GM19324 (cell line): Measurements from ENCODE around the gene TIMM44.
"Not testable (repeated sequence)": the region's sequence is repeated elsewhere in the genome, so short reads cannot be mapped to it uniquely, and the experiment has no call there.

ENCODE experiments used
- ATAC-seq: cut with Tn5 transposase; IDR thresholded peaks from one replicate; pipeline ENCODE4 v1.9.1; 2021; ENCODE audit warnings: mild to moderate bottlenecking, moderate library complexity; ENCODE audit not compliant: unreplicated experiment, low FRiP score

The TIMM44 gene

DNA sequence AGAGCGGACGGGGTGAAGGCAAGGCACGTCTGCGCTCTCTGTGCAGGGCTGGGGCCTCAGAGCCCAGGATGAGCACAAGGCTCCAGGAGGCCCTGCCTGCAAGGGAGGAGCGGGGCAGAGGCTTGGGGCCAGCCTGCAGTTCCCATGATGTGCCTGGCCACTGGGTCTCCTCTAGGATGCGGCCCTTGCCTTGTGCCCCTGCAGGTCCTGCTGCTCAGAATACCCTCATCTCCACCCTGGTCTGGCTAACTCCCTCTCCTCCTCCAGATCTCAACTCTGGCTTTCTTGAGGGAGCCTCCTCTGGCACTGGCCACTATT is 34.2 kb upstream of the TIMM44 start:
- no peak for ATAC-seq

DNA sequence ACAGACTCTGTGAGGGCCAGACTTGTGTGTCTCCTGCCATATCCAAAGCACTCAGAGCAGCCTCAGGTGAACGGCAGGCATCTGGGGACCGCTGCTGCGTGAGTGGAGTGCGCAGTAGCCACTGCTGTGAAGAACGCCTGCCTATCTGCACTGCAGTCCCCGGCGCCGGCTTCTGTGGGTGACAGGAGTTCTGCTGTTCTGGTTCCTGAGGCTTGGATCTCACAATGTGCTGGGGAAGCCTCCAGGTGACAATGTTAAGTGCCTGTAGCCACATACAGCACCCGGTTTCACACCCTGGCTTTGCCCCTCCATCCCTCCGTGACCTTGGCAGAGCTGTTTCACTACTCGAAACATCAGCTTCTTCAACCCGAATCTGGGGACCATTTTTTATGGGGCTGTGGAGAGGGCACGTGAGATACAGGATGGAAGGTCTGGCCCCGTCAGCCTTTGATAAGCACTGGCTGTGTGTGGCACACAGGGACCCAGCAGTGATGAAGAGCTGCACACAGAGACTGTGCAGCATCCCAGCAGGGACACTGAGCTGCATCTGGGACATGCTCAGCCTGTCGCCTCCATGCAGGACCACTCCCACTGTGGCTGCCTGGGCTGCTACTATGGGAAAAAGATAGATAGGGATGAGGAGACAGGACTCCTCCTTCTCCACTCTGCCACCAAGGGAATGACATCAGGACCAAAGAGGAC is 33.7 kb upstream of the TIMM44 start:
- ATAC-seq = no peak

DNA sequence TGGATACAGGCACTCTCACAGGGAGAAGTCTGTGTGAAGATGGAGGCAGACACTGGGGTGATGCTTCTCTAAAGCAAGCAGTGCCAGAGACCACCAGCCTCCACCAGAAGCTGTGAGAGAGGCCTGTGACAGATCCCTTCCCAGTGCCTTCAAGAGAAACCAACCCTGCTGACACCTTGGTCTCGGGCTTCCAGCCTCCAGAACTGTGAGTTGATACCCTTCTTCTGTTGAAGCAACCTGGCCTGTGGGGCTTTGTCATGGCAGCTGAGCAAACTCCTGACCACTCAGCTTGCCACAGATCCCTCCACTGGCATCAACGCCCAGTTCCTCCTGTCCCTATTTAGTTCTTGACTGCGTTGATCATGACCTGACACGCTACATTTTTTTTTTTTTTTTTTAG is 33.0 kb upstream of the TIMM44 start:
- ATAC-seq = no peak

DNA sequence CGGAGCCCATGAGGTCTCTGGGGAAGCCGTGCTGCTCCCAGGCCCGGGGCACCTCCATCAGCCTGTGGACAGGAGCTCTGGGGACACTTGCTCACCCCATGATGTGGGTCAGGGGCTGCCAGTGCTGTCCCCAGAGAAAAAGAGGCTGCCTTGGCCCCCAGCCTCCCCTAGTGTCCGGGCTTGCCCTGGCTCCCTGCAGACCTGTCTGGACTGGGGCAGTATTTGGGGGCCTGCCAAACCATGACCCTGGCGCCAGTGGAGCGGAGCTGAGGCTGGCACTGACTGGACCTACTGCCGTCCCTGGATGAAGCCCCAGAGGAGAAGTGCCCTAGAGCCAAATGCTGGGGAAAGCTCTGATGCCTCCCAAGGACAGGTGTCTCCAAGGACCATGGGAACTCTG is 31.6 kb upstream of the TIMM44 start:
- ATAC-seq = no peak

DNA sequence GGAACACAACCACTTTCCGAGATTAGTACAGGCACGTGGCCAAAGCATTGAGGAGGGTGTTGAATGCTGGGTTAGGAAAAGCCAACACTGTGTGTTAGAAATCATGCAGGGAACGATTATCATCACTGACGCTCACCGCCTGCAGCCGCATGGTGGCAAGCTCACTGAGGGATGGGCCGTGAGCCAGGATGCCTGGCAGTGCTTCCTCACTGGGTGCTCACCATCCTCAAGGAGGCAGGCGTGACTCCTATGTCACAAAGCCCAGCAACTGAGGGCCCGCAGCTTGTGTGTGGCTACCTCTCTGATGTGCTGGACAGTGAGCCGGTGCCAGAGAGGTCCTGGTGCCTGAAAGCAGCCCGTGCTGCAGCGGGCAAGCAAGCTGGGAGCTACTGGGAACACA is 30.4 kb upstream of the TIMM44 start:
- ATAC-seq = no peak

DNA sequence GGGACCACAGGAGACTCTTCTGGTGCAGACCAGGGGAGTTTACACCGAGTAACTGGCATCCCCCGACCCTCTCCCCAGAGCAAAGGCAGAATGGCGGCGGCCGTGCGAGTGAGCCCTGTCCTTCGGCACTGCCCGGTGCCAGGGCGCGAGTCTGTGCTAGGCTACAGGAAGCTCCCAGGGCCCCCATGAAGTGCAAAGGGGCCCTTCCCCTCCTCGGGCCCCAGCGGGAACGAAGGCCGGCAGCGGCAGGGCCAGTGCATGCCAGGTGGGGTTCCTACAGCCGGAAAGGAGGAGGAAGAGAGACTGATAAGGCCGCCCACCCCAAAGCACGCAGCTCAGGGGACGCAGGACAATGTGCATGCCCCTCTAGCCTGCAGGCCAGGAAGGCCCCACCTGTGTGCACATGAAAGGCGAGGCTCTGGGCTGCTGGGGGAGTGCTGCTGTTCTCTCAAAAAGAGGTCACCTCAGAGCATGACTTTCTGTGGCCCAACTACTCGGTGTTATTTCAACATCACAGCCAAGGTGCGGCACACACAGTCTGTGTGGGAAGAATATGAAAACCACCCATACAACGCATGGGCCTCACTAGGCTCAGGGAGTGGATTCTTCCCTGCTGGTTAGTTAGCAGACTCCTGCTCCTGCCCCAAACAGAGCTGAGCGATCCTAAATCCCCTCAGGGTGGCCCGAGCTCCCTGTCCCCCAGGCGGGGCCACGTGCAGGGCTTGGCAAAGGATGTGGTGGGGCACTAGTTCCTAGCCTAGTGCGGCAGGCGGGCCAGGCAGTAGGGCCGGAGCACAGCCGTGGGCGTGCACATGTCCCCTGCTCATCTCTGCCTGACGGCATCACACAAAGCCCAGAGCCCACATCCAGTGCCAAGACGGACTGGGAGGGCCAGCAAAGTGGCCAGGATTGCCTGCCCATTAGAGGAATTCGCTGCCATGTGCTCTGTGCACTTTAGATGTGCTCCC is 28.4 kb upstream of the TIMM44 start:
- ATAC-seq = no peak

DNA sequence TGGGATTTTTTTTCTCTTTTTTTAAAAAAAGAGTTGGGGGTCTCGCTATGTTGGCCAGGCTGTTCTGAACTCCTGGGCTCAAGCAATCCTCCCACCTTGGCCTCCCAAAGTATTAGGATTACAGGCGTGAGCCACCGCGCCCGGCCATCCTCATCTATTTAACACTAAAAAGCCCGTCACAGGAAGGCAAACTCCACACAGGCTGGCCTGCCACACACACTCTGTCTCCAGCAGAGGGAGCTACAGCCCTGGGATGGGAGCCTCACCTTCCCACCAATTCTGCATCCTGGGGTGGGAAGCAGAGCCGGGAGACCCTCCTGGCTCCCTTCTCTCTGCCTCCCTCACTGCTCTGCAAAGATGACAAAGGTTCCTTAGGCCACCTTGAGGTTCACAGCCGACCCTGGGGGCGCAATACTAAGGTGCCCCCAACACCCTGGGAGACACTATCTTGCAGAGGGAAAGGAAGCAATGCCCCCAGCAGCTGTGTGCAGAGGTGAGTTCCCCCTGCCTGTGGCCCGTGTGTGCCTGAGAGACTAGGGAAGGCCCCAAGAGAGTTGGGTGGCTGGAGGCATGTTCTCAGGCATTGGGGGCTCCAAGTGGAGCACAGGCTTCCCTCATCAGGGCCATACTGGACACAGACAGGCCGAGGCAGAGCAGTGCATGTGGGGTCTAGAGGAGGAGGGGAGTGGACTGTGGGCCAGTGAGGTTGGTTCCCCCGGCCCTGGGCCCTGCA is 27.4 kb upstream of the TIMM44 start:
- ATAC-seq = no peak

DNA sequence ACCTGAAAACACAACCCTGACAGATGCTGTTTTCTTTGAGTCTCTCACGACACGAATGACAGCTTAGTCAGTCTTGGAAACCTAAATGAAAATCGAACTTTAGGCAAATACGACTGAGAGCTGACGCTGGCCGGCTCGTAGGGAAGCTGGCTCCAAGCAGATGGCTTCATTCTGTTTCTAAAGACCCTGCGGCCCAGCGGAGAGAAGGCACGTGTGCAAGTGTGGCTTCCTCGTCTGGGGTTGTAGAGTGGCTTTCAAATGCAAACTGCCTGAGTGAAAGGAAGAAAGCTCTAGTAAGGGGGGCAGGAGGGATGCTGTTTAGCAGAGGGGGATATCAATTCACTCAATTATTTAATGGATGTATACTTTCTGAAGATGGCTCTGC is 26.1 kb upstream of the TIMM44 start:
- no peak for ATAC-seq

DNA sequence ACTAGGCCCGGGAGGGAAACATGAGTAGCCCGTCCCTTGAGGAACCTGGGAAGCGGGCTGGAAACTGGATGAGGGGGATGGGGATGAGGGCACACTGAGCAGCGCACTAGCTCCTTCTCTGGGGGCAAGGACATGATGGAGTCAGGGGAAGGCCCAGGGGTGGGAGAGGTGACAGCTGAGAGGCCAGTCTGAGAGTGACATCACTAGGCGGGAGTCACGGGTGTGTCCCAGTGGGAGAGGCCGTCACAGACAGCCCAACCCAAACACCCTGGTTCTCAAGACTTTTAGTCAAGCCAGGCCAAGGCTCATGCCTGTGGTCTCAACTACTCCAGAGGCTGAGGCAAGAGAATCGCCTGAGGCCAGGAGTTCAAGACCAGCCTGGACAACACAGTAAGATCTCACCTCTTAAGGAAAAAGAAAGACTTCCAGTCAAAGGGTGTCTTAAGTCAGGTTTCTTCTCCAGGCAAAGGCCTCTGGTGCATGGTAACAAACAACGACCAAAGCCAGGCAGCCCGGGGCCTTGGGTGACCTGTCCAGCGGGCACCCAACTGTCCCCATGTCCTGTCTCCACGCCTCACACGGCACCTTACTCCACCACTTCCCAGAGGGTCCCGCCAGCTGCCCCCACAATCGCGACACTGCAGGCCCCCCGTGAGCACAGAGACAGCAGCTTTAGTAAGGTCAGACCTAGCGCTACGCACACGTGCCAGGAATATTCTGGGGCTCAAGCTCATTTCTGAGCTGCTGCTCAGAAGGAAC is 25.5 kb upstream of the TIMM44 start:
- ATAC-seq = no peak

DNA sequence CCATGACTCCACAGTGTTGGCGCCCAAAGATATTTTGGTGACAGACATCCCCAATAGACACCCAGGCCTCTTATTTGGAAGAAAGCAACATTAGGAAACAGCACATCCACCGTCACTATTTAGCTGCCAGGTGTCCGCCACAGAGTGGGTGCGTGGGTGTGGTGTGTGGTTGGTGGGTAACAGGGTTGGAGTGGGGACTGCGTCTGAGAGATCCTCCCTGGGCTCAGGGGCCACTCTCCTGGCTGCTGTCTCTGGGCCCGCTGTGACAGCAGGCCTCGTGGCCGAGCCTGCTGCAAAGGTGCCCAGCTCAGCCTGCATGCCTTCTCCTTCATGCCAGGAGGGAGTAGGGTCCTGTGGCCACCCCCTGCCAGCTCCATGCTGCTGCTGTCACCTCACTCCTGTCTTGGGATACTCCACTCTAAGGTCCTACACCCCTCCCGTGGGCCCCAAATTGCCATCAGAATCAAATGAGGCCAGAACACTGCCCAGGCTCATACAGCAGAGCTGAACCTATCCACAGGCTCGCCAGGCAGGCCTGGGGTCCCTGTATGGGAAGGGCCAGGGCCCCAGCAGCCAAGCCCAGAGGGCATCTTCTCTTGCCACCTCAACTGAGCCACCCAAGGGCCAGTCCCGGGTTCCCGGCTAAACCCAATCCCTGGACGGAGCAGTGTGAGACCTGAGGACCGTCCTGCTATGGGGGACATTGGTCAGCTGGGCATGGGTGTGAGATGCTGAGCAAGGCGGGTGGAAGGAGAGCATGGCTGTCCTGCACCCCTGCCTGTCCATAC is 24.7 kb upstream of the TIMM44 start:
- no peak for ATAC-seq

DNA sequence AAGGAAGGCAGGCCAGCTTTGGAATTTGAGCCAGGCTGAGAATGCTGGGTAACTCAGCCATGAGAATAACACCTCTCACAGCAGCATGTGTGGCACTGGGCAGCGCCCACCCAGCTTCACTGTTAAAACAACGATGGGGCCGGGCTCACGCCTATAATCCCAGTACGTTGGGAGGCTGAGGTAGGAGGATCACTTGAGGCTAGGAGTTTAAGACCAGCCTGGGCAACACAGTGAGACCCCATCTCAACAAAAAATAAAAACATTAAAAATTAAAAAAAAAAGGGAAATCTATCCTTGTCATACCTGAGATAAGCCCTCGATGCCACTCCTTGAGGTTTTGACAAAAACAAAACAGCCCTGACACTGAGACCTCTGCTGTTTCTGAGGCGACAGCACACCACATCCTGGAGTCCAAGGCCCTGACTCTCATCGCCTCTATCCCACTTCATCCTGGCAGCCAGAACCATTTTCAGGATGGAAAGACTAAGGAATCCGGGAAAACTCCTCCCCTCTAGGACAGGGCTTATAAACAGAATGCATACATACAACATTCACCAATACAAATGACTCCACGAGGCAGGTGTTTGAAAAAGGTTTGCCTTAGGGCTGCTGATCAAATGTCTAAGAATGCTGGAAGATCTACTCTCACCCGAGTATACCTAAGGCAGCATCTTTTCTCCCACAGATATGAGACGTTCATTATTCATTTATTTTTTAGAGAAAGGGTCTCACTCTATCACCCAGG is 22.6 kb upstream of the TIMM44 start:
- ATAC-seq = no peak

DNA sequence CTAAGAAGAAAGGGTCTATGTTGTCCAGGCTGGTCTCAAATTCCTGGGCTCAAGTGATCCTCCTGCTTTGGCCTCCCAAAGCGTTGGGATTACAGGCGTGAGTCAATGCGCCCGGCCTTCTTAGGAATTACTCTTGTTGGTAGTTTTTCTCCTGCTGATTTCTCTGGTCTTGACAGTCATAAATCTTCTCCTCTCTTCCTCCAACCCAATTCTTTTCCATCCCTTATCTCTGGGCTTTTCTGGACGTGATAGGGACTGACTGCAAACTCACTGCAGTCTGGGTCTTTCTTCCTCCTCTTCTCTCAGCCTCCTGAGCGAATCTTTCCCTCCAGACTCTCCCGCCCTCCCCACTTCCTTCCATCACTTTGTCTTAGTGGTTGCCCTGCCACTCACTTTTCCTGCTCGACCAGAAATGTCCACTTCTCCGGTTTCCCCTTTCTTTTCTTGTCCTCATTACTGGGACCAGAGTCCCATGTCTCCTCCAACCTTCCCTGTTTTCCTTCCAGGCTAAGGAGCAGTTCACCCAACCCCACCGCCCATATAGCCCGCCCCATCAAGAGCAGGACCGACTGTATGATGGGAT is 21.9 kb upstream of the TIMM44 start:
- ATAC-seq = no peak

DNA sequence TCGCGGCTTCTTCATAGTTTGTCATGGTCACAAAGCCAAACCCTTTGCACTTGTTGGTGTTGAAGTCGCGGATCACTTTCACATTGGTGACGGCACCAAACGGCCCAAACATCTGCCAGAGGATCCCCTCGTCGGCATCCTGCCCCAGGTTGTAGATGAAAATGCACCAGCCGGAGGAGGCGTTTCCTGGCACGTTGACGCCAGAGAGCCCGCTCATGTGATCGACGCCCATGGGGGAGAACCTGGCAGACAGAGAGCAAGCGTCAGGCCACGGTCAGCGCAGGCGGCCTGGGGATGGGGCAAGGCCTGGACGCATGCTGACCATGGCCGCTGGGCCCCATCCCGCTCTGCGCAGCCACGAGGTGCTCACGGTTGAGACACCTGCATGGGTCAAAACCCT is 20.1 kb upstream of the TIMM44 start:
- no peak for ATAC-seq

DNA sequence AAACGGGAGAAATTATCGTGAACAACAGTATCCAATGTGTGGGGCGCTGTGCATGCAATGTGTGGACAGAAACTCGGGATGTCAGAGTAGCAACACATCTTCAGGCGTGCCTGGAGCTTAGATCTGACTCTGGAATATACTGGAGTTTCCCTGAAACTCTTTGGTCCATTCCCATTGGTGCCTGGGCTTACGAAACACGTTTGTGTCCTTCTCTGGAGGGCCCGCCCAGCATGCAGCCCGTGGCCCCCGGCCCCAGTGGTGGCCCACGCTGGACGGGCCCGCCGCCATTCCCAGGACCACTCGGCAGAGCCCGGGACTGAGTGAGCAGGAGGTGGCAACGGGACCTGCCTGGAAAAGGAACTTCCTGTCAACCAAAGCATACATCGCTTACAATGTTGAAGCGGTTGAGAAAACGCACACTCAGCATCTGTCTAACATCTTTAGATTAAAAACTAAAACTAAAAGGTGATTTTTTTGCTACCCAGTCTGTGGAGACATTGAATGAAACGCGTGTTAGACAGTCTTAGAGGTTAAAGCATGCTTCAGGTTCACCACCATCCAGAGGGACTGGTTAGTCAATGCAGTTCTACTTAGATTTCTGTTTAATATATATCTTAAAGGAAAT is 19.3 kb upstream of the TIMM44 start:
- no peak for ATAC-seq

DNA sequence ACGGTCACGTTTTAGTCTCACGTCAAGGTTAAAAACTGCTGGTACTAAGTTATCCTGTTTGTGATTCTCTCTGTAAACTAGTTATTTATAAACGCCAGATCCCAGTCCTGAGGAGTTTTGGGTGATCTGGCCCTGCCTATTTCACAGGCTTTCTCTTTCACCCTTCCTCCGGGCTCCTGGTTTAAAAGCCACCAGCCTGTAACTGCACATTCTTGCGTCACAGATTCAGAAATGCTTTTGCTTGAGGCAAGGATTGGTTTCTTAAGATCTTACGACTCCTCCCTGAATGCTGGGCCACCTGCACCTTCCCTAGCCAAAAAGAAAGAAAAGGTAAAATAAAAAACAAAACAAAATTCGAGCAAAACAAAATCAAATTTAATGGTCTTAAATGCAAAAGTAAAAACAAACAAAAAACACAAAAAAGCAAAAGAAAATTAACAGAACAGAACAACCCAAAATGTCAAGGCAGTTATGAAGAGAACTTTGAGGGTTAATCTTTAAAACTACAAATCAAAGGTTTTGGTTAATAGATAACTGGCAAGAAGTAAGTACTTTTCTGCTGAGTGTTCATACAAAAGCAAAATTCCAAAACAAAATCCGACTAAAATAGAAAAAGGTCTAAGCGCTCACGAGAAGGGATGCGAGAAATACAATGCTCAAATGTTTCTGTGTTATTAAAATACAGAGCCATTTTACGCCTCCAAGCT is 18.6 kb upstream of the TIMM44 start:
- ATAC-seq = no peak

DNA sequence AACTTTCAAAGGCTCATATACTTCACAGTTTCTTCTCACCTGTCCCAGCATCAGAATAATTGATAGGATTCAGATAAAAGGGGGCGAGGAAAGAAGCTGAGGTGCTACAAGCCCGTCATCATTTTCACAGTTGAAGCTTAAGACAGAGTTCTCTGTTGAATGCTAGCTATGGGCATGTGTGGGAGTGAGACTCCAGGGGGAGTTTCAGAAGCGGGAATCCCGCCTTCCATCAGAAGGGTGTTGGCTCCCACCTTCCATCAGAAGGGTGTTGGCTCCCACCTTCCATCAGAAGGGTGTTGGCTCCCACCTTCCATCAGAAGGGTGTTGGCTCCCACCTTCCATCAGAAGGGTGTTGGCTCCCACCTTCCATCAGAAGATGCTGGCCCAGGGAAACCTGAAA is 17.6 kb upstream of the TIMM44 start:
- ATAC-seq = not testable (repeated sequence)

DNA sequence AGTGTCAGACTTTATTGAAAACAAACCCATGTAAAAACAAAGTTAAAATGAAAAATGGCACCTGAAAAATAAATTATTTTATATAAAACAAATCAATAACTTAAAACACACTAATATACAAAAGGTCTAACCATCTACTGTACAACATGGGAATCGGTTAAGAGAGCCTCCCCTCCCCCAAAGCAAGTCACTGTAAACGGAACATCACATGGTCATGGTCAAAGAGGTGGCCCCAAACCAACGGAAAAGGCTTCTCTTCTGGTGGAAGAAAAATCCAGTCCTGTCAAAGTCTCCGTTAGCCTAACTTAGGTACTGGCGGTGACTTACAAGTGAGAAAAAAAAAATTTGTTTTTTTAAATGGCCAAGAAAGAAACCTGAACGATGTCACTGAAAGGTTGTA is 15.7 kb upstream of the TIMM44 start:
- no peak for ATAC-seq

DNA sequence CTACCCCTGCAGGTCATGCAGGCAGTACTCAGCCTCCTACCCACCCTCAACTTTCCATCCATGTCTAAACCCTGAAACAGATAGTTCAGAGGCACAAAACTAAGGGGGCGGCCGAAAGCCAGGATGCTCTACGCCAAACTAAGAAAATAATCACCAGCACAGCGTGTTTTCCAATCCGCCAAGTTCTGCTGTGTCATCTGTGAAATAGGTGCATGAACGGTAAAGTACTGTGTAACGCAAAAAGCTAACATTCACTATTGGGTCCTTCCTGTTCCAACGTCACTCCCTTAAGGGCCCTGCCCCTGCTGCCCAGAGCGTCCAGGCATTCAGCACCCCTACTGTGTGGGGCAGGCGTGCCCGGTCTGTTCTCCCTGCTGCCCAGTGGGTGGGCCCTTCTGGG is 12.2 kb upstream of the TIMM44 start:
- ATAC-seq = no peak
